GM12872 (cell line): ENCODE measurements around the gene ZNF146.

ENCODE experiments used
- TF ChIP-seq, protein P1 (sequence below): IDR thresholded peaks from 3 replicates; pipeline ENCODE4 v1.5.1; 2011; ENCODE audit warnings: low read depth, mild to moderate bottlenecking, low read length, moderate library complexity; ENCODE audit not compliant: insufficient read depth

ZNF146 gene

DNA sequence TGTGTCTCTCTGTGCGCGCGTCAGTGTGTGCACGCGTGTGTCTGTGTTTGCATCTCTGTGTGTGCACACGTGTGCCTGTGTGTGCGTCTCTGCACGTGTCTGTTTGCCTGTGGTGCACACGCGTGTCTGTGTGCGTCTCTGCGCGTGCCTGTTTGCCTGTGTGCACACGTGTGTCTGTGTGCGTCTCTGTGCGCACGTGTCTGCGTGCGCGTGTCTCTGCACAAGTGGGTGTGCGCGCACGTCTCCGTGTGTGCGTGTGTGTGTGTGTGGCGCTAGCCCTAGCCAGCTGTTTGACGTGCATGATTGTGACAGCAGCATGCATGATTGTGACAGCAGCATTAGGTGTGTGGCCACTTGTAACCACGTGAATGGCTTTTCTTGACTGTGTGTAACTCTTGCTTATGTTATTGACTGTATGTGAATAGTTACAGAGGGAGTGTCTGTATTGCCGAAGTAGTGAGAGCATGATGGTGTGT lies 31.1 kb downstream of the ZNF146 start:
- TF ChIP-seq, protein P1, sequence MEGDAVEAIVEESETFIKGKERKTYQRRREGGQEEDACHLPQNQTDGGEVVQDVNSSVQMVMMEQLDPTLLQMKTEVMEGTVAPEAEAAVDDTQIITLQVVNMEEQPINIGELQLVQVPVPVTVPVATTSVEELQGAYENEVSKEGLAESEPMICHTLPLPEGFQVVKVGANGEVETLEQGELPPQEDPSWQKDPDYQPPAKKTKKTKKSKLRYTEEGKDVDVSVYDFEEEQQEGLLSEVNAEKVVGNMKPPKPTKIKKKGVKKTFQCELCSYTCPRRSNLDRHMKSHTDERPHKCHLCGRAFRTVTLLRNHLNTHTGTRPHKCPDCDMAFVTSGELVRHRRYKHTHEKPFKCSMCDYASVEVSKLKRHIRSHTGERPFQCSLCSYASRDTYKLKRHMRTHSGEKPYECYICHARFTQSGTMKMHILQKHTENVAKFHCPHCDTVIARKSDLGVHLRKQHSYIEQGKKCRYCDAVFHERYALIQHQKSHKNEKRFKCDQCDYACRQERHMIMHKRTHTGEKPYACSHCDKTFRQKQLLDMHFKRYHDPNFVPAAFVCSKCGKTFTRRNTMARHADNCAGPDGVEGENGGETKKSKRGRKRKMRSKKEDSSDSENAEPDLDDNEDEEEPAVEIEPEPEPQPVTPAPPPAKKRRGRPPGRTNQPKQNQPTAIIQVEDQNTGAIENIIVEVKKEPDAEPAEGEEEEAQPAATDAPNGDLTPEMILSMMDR: no peak

DNA sequence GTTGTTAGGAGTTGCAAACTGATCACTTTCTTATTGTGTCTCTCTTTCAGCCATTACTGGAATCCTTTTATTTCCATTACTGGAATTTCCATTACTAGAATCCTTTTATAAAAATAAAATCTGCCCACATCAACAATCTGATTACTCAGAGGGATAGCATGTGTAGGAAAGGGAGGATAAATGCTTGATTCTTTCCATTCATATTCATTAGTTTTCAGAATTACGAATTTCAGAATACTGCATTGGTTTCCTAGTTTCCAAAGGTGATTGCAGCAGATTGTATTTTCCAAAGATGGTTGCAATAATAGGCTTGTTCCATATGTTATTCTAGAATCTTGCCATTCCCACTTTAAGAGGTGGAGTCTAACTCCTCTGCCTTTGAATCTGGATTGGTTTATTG lies 37.1 kb downstream of the ZNF146 start:
- TF ChIP-seq, protein P1: no peak

DNA sequence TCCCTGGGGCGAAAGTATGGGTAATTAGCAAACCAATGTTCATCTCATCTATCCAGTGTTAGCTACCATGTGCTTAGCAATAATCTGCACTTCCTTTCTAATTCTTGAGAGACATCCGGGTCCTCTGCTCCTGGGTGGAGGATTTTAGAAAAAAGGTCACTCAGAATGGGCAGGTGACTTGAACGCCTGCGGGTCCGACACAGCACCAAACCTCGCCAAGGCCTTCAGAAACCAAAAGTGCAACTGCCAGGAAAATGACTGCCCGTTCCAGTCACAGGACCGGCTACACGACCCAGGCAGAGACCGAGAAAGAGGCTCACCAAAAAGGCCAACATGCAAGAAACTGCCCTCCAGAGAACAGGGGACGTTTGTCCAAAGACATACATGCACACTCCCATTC lies 39.9 kb downstream of the ZNF146 start:
- TF ChIP-seq, protein P1: no peak

DNA sequence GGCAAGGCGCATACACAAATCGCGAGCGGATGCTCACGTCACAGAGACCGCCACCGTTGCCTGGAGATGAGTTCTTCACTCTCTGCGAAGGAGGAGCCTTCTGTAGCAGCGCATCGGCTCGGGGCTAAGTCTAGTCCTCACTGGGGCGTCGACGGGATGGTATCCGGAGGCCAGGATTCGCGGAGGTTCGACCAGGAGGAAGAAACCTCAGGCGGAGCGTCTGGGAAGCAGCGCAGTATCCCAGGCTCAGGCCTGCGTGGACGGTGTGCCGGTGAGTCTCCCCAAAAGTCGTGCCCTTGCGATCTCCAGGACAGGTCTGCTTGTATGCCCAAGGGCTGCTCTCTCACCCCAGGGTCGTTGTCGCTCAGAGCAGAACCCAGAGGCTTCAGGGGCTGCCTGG lies 40.4 kb downstream of the ZNF146 start:
- TF ChIP-seq, protein P1: no peak

DNA sequence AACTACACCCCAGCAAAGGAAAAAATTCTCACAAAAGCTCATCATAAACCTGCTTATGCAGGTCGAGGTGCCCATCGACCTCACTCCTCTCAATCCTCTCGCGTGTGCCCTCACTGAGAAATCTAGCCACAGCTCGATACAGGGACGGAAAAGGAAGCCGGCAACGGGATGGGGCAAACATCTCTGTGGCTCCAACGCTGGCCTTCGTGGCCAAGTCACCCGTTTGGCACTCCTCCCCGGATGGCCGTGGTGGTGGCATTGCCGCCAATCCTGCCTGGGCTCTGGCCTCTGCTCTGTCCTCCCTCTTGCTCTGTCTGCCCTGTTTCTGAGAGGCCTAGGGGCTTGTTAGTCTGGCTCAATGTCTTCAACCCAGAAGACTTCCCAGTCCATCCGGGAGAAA lies 41.2 kb downstream of the ZNF146 start:
- TF ChIP-seq, protein P1: no peak

DNA sequence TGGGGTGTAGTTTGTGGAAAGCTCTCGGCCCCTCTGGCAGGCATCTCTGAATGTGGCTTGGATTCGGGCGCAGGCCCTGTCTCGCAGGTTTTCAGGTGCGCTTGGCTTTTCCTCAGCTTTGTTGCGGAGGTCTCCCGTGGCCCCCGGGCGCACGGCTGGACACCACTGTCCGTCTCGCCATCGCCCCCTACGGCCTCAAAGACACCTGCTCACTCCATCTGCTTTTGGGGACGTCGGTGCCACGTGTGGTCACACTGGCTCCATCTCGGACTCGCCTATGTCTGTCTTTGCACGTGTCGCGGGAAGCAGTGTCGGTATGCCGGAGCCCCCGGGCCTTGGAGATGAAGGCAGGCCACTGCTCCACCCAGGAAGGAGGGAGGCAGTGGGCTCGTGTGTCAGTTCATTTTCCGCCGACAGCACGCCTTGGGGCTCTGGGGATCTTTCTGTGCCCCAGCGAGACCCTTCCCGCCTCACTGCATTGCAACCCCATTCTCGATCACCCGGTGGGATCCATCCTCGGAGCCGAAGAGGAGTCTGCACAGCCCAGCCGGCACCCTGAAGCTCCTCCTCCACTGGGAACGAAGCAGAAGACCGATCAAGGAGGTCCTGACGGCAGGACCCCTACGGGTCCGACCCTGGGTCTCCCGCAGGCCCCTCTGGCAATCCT lies 42.1 kb downstream of the ZNF146 start:
- TF ChIP-seq, protein P1: no peak

DNA sequence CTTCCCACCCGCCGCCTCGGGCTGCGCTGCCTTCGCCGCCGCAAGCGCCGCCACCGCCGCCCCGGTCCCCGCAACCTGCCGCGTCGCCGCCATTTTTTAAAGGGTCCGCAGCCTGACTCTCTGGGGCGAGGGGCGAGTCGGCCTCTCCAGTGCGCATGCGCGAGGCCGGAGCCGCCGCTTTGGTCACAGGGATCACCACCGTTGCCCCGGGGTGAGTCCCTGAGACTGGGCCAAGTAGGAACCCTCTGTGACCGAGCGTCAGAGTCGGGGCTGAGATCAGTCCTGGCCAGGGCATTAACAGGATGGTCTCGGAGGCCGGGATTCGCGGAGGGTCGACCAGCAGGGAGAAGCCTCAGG lies 42.6 kb downstream of the ZNF146 start:
- TF ChIP-seq, protein P1: no peak
